ENCODE data around the gene WDR70. TPM values are rescaled to one million over a fixed set of nuclear protein-coding genes. Genes with fewer than 3 reads are reported as not detected.

The WDR70 gene
- polyA plus RNA-seq, 1 of the 3 experiments (the other 2 are of a cell fraction) = 14.2 TPM

DNA sequence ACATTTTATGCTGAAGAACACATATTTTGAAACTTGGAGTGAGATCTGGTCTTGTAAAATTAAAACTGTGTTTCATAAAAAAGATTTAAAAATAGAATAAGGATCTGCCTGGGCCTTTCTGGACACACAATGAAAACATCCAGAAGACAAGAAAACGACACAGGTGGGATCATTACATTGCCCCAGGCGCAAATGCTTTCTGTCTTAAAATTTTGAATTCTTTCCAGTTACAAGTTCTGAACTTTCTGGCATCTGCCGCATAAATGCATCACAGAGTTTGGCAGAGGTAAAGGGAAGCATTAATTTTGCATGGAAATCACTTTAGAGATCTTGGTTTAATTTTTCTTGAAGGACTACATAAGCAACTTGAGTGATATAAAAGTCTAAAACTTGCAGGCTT lies 219.6 kb downstream of the WDR70 start:
- Histone ChIP-seq H3K27me3 (ENCODE audit: insufficient read depth) (no peaks in the 10 kb centered on the region), H3K4me1 (ENCODE audit: control insufficient read depth in 1 of 2, insufficient read depth in 2 of 2, low read depth in 1 of 2, low read length in 1 of 2) (no peaks in the 10 kb centered on the region), H3K4me3 (ENCODE audit: low read depth in 2 of 2, low read length in 1 of 2) (no peak overlapping the region), H3K9me2 (no peaks in the 10 kb centered on the region), H3K36me3 (replicated peaks in 1 of 2; ENCODE audit: control insufficient read depth in 1 of 2, insufficient read depth in 2 of 2, low read length in 1 of 2) (peaks cover 0 to 6% of the 10 kb centered on the region in 2 experiments), H2AFZ (ENCODE audit: low read depth) (no peak overlapping the region), H3F3A (replicated peaks; ENCODE audit: insufficient read depth) (no peaks in the 10 kb centered on the region), H3K27ac (ENCODE audit: low read depth in 2 of 2, low read length in 1 of 2) (no peak overlapping the region), H3K79me2 (ENCODE audit: insufficient read depth) (no peaks in the 10 kb centered on the region), H4K20me1 (ENCODE audit: insufficient read depth) (no peaks in the 10 kb centered on the region), H3K9ac (no peak overlapping the region), H3K4me2 (no peak overlapping the region), H3K9me3 (0 out of 2 replicates have a peak, but pooled peaks cover 4% of the 10 kb centered on the region)
- 93% methylated on average over 3 of the region's 3 CpGs for WGBS (ENCODE audit: low lambda C conversion rate)
- ChIA-PET CTCF (no interaction called here), POLR2A (no interaction called here)
- TF ChIP-seq, protein P1, sequence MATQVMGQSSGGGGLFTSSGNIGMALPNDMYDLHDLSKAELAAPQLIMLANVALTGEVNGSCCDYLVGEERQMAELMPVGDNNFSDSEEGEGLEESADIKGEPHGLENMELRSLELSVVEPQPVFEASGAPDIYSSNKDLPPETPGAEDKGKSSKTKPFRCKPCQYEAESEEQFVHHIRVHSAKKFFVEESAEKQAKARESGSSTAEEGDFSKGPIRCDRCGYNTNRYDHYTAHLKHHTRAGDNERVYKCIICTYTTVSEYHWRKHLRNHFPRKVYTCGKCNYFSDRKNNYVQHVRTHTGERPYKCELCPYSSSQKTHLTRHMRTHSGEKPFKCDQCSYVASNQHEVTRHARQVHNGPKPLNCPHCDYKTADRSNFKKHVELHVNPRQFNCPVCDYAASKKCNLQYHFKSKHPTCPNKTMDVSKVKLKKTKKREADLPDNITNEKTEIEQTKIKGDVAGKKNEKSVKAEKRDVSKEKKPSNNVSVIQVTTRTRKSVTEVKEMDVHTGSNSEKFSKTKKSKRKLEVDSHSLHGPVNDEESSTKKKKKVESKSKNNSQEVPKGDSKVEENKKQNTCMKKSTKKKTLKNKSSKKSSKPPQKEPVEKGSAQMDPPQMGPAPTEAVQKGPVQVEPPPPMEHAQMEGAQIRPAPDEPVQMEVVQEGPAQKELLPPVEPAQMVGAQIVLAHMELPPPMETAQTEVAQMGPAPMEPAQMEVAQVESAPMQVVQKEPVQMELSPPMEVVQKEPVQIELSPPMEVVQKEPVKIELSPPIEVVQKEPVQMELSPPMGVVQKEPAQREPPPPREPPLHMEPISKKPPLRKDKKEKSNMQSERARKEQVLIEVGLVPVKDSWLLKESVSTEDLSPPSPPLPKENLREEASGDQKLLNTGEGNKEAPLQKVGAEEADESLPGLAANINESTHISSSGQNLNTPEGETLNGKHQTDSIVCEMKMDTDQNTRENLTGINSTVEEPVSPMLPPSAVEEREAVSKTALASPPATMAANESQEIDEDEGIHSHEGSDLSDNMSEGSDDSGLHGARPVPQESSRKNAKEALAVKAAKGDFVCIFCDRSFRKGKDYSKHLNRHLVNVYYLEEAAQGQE (IDR thresholded peaks at IDR 0.05; ENCODE audit: low read depth, low read length) = no peak
- TF ChIP-seq, protein P2, sequence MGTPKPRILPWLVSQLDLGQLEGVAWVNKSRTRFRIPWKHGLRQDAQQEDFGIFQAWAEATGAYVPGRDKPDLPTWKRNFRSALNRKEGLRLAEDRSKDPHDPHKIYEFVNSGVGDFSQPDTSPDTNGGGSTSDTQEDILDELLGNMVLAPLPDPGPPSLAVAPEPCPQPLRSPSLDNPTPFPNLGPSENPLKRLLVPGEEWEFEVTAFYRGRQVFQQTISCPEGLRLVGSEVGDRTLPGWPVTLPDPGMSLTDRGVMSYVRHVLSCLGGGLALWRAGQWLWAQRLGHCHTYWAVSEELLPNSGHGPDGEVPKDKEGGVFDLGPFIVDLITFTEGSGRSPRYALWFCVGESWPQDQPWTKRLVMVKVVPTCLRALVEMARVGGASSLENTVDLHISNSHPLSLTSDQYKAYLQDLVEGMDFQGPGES (IDR thresholded peaks at IDR 0.05; ENCODE audit: low read depth, low read length) = no peak
- TF ChIP-seq NRF1 (IDR thresholded peaks at IDR 0.05; ENCODE audit: low read depth, low read length) = no peak
- TF ChIP-seq, protein P3, sequence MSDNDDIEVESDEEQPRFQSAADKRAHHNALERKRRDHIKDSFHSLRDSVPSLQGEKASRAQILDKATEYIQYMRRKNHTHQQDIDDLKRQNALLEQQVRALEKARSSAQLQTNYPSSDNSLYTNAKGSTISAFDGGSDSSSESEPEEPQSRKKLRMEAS (IDR thresholded peaks at IDR 0.05; ENCODE audit: low read depth) = no peak
- TF ChIP-seq, protein P4, sequence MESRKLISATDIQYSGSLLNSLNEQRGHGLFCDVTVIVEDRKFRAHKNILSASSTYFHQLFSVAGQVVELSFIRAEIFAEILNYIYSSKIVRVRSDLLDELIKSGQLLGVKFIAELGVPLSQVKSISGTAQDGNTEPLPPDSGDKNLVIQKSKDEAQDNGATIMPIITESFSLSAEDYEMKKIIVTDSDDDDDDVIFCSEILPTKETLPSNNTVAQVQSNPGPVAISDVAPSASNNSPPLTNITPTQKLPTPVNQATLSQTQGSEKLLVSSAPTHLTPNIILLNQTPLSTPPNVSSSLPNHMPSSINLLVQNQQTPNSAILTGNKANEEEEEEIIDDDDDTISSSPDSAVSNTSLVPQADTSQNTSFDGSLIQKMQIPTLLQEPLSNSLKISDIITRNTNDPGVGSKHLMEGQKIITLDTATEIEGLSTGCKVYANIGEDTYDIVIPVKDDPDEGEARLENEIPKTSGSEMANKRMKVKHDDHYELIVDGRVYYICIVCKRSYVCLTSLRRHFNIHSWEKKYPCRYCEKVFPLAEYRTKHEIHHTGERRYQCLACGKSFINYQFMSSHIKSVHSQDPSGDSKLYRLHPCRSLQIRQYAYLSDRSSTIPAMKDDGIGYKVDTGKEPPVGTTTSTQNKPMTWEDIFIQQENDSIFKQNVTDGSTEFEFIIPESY (IDR thresholded peaks at IDR 0.05; ENCODE audit: borderline replicate concordance, low read depth) = no peak
- no peak for TF ChIP-seq EZH2phosphoT487 (IDR thresholded peaks at IDR 0.05; ENCODE audit: borderline replicate concordance, low read depth)
- TF ChIP-seq GABPA (IDR thresholded peaks at IDR 0.05; ENCODE audit: low read depth) = no peak
- no peak for TF ChIP-seq TCF12 (IDR thresholded peaks at IDR 0.05)
- TF ChIP-seq, protein P5, sequence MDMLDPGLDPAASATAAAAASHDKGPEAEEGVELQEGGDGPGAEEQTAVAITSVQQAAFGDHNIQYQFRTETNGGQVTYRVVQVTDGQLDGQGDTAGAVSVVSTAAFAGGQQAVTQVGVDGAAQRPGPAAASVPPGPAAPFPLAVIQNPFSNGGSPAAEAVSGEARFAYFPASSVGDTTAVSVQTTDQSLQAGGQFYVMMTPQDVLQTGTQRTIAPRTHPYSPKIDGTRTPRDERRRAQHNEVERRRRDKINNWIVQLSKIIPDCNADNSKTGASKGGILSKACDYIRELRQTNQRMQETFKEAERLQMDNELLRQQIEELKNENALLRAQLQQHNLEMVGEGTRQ (IDR thresholded peaks at IDR 0.05; ENCODE audit: borderline replicate concordance, low read depth, low read length) = no peak
- no peak for TF ChIP-seq CHD2 (IDR thresholded peaks at IDR 0.05; ENCODE audit: low read length, partially characterized antibody)
- no peak for TF ChIP-seq POLR2AphosphoS5 (IDR thresholded peaks at IDR 0.05; ENCODE audit: low read depth, low read length)
- TF ChIP-seq RFX5 (IDR thresholded peaks at IDR 0.05; ENCODE audit: low read length) = no peak
- TF ChIP-seq FOXM1 (IDR thresholded peaks at IDR 0.05; ENCODE audit: low read depth) = no peak
- TF ChIP-seq YY1 (IDR thresholded peaks at IDR 0.05; ENCODE audit: low read depth) = no peak
- TF ChIP-seq EP300 (IDR thresholded peaks at IDR 0.05; ENCODE audit: borderline replicate concordance in 1 of 2, low read depth in 1 of 2, low read length in 1 of 2) = no peak
- no peak for DNase-seq
